Spleen (tissue), 11 donors: ENCODE measurements around the gene DPYD. TPM values are rescaled to one million over a fixed set of nuclear protein-coding genes. Genes with fewer than 3 reads are reported as not detected.

ENCODE experiments used
- DNase-seq: peaks from one replicate; pipeline ENCODE4 v3.0.0-alpha.2; 2020
- H3K27ac ChIP-seq, 8 donors: fragments of 200-600 bp; sonication (generic) in 7 of 8; 1 replicate in 4 of 8; 2 replicates in 4 of 8; pipeline versions ENCODE4 v1.5.0 to v1.8.0; 2016 to 2021; ENCODE audit warnings: inconsistent platforms in 4 of 8, mild to moderate bottlenecking in 4 of 8, moderate library complexity in 1 of 8
- H3K27me3 ChIP-seq, 7 donors: fragments of 200-600 bp; sonication (generic) in 6 of 7; replicated peaks in 1 of 7; 1 replicate in 4 of 7; 2 replicates in 3 of 7; pipeline versions ENCODE4 v1.5.0 to v1.8.0; 2016 to 2021; ENCODE audit warnings: inconsistent platforms in 3 of 7, mild to moderate bottlenecking in 1 of 7
- H3K36me3 ChIP-seq, 6 donors: fragments of 200-600 bp; sonication (generic) in 5 of 6; 1 replicate in 4 of 6; 2 replicates in 2 of 6; pipeline versions ENCODE4 v1.5.0 to v1.8.0; 2016 to 2021; ENCODE audit warnings: inconsistent platforms in 2 of 6
- H3K4me1 ChIP-seq, 6 donors: fragments of 200-600 bp; sonication (generic) in 5 of 6; 1 replicate in 3 of 6; 2 replicates in 3 of 6; pipeline versions ENCODE4 v1.5.0 to v1.8.0; 2016 to 2021; ENCODE audit warnings: inconsistent platforms in 3 of 6
- H3K4me3 ChIP-seq, 8 donors: fragments of 200-600 bp; sonication (generic) in 7 of 8; 1 replicate in 4 of 8; 2 replicates in 4 of 8; pipeline versions ENCODE4 v1.5.0 to v1.8.0; 2016 to 2021; ENCODE audit warnings: inconsistent platforms in 4 of 8, mild to moderate bottlenecking in 4 of 8, moderate library complexity in 2 of 8
- H3K9me3 ChIP-seq, 8 donors: fragments of 200-600 bp; sonication (generic) in 7 of 8; 1 replicate in 4 of 8; 2 replicates in 4 of 8; pipeline versions ENCODE4 v1.5.0 to v1.8.0; 2016 to 2021; ENCODE audit warnings: inconsistent platforms in 4 of 8
- CTCF ChIP-seq, 11 experiments: fragments of 200-600 bp in 7 of 11; fragments of 450-650 bp in 4 of 11; sonication (generic) in 4 of 11; IDR thresholded peaks in 8 of 11; conservative IDR thresholded peaks in 3 of 11; 1 replicate in 7 of 11; 2 replicates in 4 of 11; pipeline versions ENCODE4 v1.4.0 to v1.8.0; 2016 to 2021; ENCODE audit warnings: antibody characterized with exemption in 11 of 11, inconsistent platforms in 4 of 11, mild to moderate bottlenecking in 1 of 11
- POLR2A ChIP-seq, 3 donors: fragments of 450-650 bp; IDR thresholded peaks; one replicate each; pipeline ENCODE4 v1.5.1; 2017; ENCODE audit warnings: antibody characterized with exemption in 3 of 3, mild to moderate bottlenecking in 1 of 3
- POLR2AphosphoS5 ChIP-seq, 3 donors: sonication (generic); formaldehyde crosslinking; IDR thresholded peaks; one replicate each; pipeline ENCODE4 v1.5.1; 2017; ENCODE audit warnings: antibody characterized with exemption in 3 of 3
- WGBS, 5 donors: extraction: QIAGEN DNeasy Blood & Tissue Kit in 3 of 5; methylation state at CpG; one replicate each; pipeline versions ENCODE4 v1.1.5 to v1.1.7; 2013 to 2018; 5-methylcytosine and 5-hydroxymethylcytosine counted together
- intact Hi-C: fragments of 100-400 bp; cut with DNase I; formaldehyde crosslinking; loops from one replicate; pipeline ENCODE4 v1.15.0; 2023; ENCODE audit warnings: low total_unique reads
- polyA plus RNA-seq, 3 donors: library from polyadenylated mRNA; stranded (reverse); fragments of 200-250 nt; gene quantifications; one replicate each; pipeline ENCODE4 v1.2.1, GENCODE V29; 2013
- total RNA-seq, 7 donors: library from RNA; depleted of rRNA in 3 of 7; stranded (reverse); fragments of >200 nt in 3 of 7; fragmentation: NEBNext Ultra II Directional in 4 of 7; extraction: Animal tissue kit (Norgen Biotek cat#: 25700) in 4 of 7; gene quantifications; one replicate each; pipeline versions ENCODE4 v1.1.0 to v1.2.1, GENCODE V29; 2016 to 2021
- donor health status: healthy with polysubstance abuse.
- donor health status: DM: no; HTN: no; CAD: no; lungs with moderate emphysema.
- donor health status: DM: no; HTN: no; CAD: no.
- donor health status: Bipolar disorder and iron deficiency.
- donor health status: healthy.
- donor health status: DM: no; HTN: no; CAD: no.
- donor health status: DM: yes; HTN: yes; CAD: no.

The DPYD gene
- total and polyA plus RNA-seq, 10 donors = 7.3 to 114 (median 92.3) TPM

GRCh38 chr1:97901017-97901658, 19.7 kb downstream of the DPYD start:
- Histone ChIP-seq H3K27me3 (no peaks in the 10 kb centered on the region), H3K4me3 (peak overlapping the region in 1 of 8 donors; percentile 35), H3K4me1 (peaks cover 0 to 68% (median 36%) of the 10 kb centered on the region in 6 donors), H3K9me3 (peaks cover 0 to 20% (median 16%) of the 10 kb centered on the region in 8 donors), H3K36me3 (peaks cover 0 to 8% (median 0%) of the 10 kb centered on the region in 6 donors), H3K27ac (peak overlapping the region; percentile 2 to 85 (median 65))
- intact Hi-C loops = no loop called here
- TF ChIP-seq POLR2AphosphoS5 (IDR thresholded peaks at IDR 0.05) (no peak), POLR2A (IDR thresholded peaks at IDR 0.05) (no peak), CTCF (IDR thresholded peaks at IDR 0.05 in 8 of 11, conservative IDR thresholded peaks at IDR 0.05 in 3 of 11) (no peak)
- 36 to 57% (median 53%) methylated on average over 2 of the region's 2 CpGs for WGBS, 5 donors
- DNase-seq = no peak

GRCh38 chr1:97898948-97899347, 21.9 kb downstream of the DPYD start:
- intact Hi-C loops = no loop called here
- H3K4me1 ChIP-seq = peaks cover 0 to 57% (median 26%) of the 10 kb centered on the region in 6 donors
- H3K9me3 ChIP-seq = peaks cover 0 to 20% (median 16%) of the 10 kb centered on the region in 8 donors
- H3K27ac ChIP-seq = no peak overlapping the region
- no peaks in the 10 kb centered on the region for H3K27me3 ChIP-seq
- H3K4me3 ChIP-seq = no peak overlapping the region
- 84 to 93% (median 88%) methylated on average over 3 of the region's 3 CpGs for WGBS, 5 donors
- H3K36me3 ChIP-seq = peaks cover 0 to 8% (median 0%) of the 10 kb centered on the region in 6 donors
- DNase-seq = no peak
- no peak for TF ChIP-seq CTCF (IDR thresholded peaks at IDR 0.05 in 8 of 11, conservative IDR thresholded peaks at IDR 0.05 in 3 of 11)
- TF ChIP-seq POLR2A (IDR thresholded peaks at IDR 0.05) = no peak
- no peak for TF ChIP-seq POLR2AphosphoS5 (IDR thresholded peaks at IDR 0.05)

- 54 to 70% (median 61%) methylated on average over 1 of the region's 1 CpG for WGBS, 5 donors
- no peak for DNase-seq
These were observed 25.6 kb downstream of the DPYD start for GRCh38 chr1:97895278-97895677.

More at GRCh38 chr1:97895278-97895677, 25.6 kb downstream of the DPYD start:
- Histone ChIP-seq H3K4me3 (no peak overlapping the region), H3K4me1 (peaks cover 0 to 20% (median 0%) of the 10 kb centered on the region in 6 donors), H3K9me3 (peaks cover 0 to 31% (median 20%) of the 10 kb centered on the region in 8 donors), H3K27me3 (no peaks in the 10 kb centered on the region), H3K36me3 (peaks cover 0 to 8% (median 0%) of the 10 kb centered on the region in 6 donors), H3K27ac (no peak overlapping the region)
- TF ChIP-seq POLR2AphosphoS5 (IDR thresholded peaks at IDR 0.05) (no peak), CTCF (IDR thresholded peaks at IDR 0.05 in 8 of 11, conservative IDR thresholded peaks at IDR 0.05 in 3 of 11) (no peak), POLR2A (IDR thresholded peaks at IDR 0.05) (no peak)
- intact Hi-C loops = no loop called here
